ENCODE measurements around the gene SLC1A5.
A peak's percentile ranks its signal among the peaks of the same experiment; 100 is the strongest.

Gene SLC1A5

DNA sequence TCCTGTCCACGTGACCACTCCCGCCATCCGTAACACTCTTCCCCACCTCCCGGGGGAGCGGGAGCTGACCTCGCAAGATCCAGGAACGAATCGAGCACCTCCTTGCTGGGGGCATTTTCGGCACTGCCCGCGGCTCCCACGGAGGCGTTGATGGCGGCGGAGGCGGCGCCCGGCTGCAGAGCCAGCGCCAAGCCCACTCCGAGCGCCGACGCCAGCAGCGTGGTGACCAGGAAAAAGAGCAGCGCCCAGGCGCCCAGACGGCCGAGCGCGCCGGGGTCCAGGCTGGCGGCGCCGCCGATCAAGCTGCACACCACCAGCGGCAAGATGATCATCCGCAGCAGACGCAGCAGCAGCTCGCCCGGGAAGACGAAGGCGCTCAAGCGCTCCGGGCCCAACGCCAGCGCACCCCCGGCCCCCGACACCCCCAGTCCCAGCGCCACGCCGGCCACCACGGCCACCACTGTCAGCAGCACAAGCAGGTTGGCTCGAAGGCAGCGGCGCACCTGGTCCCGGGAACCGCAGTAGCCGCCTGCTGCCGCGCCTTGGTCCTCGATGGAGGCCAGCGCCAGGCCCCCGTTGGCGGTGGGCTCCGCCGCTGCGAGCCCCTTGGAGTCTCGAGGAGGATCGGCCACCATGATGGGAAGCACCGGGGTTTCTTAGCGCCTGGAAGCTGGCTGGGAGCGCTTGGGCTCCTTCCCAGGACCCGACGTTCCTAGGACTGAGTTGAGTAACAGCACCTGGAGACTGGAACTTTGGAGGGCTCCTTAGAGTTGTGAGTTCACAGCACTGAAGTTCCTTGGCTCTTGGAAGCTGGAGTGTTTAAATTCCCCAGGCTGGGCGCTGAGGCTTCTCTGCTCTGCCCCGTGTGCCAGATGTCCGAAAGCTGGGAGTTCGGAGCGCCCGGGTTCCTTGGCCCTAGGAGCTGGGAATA, 798 bp downstream of the SLC1A5 start (continued):
- TF ChIP-seq, protein P1, sequence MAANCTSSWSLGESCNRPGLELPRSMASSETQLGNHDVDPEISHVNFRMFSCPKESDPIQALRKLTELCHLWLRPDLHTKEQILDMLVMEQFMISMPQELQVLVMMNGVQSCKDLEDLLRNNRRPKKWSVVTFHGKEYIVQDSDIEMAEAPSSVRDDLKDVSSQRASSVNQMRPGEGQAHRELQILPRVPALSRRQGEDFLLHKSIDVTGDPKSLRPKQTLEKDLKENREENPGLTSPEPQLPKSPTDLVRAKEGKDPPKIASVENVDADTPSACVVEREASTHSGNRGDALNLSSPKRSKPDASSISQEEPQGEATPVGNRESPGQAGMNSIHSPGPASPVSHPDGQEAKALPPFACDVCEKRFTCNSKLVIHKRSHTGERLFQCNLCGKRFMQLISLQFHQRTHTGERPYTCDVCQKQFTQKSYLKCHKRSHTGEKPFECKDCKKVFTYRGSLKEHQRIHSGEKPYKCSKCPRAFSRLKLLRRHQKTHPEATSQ (tag by site-specific recombination; IDR thresholded peaks at IDR 0.05) = no peak
- TF ChIP-seq ZNF514 (tag by site-specific recombination; IDR thresholded peaks at IDR 0.05) = no peak
- no peak for TF ChIP-seq ZNF354C (tag by site-specific recombination; IDR thresholded peaks at IDR 0.05; ENCODE audit: borderline replicate concordance, low read depth)
- TF ChIP-seq ZNF530 (tag by site-specific recombination; IDR thresholded peaks at IDR 0.05; ENCODE audit: low read depth) = no peak
- TF ChIP-seq SP7 (tag by site-specific recombination; IDR thresholded peaks at IDR 0.05) = no peak; the same call in 1 of the 2 replicates
- TF ChIP-seq, protein P2, sequence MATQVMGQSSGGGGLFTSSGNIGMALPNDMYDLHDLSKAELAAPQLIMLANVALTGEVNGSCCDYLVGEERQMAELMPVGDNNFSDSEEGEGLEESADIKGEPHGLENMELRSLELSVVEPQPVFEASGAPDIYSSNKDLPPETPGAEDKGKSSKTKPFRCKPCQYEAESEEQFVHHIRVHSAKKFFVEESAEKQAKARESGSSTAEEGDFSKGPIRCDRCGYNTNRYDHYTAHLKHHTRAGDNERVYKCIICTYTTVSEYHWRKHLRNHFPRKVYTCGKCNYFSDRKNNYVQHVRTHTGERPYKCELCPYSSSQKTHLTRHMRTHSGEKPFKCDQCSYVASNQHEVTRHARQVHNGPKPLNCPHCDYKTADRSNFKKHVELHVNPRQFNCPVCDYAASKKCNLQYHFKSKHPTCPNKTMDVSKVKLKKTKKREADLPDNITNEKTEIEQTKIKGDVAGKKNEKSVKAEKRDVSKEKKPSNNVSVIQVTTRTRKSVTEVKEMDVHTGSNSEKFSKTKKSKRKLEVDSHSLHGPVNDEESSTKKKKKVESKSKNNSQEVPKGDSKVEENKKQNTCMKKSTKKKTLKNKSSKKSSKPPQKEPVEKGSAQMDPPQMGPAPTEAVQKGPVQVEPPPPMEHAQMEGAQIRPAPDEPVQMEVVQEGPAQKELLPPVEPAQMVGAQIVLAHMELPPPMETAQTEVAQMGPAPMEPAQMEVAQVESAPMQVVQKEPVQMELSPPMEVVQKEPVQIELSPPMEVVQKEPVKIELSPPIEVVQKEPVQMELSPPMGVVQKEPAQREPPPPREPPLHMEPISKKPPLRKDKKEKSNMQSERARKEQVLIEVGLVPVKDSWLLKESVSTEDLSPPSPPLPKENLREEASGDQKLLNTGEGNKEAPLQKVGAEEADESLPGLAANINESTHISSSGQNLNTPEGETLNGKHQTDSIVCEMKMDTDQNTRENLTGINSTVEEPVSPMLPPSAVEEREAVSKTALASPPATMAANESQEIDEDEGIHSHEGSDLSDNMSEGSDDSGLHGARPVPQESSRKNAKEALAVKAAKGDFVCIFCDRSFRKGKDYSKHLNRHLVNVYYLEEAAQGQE (tag by site-specific recombination; IDR thresholded peaks at IDR 0.05) = 0 out of 2 replicates have a peak, but pooled peaks have one; percentile 30
- TF ChIP-seq HOXC10 (CRISPR knock-in tag; IDR thresholded peaks at IDR 0.05) = no peak
- TF ChIP-seq, protein P3, sequence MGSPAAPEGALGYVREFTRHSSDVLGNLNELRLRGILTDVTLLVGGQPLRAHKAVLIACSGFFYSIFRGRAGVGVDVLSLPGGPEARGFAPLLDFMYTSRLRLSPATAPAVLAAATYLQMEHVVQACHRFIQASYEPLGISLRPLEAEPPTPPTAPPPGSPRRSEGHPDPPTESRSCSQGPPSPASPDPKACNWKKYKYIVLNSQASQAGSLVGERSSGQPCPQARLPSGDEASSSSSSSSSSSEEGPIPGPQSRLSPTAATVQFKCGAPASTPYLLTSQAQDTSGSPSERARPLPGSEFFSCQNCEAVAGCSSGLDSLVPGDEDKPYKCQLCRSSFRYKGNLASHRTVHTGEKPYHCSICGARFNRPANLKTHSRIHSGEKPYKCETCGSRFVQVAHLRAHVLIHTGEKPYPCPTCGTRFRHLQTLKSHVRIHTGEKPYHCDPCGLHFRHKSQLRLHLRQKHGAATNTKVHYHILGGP (tag by site-specific recombination; IDR thresholded peaks at IDR 0.05) = no peak
- no peak for TF ChIP-seq ZNF138 (tag by site-specific recombination; IDR thresholded peaks at IDR 0.05; ENCODE audit: borderline replicate concordance)
- TF ChIP-seq ZNF830 (tag by site-specific recombination; IDR thresholded peaks at IDR 0.05; ENCODE audit: low read depth) = no peak
- peak; percentile 52 for TF ChIP-seq ZNF660 (tag by site-specific recombination; IDR thresholded peaks at IDR 0.05)
- TF ChIP-seq, protein P4, sequence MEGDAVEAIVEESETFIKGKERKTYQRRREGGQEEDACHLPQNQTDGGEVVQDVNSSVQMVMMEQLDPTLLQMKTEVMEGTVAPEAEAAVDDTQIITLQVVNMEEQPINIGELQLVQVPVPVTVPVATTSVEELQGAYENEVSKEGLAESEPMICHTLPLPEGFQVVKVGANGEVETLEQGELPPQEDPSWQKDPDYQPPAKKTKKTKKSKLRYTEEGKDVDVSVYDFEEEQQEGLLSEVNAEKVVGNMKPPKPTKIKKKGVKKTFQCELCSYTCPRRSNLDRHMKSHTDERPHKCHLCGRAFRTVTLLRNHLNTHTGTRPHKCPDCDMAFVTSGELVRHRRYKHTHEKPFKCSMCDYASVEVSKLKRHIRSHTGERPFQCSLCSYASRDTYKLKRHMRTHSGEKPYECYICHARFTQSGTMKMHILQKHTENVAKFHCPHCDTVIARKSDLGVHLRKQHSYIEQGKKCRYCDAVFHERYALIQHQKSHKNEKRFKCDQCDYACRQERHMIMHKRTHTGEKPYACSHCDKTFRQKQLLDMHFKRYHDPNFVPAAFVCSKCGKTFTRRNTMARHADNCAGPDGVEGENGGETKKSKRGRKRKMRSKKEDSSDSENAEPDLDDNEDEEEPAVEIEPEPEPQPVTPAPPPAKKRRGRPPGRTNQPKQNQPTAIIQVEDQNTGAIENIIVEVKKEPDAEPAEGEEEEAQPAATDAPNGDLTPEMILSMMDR (tag by site-specific recombination; IDR thresholded peaks at IDR 0.05) = no peak; the same call in none of the 2 replicates
- TF ChIP-seq ZNF654 (tag by site-specific recombination; IDR thresholded peaks at IDR 0.05; ENCODE audit: low read depth) = no peak
- TF ChIP-seq ZNF48 (tag by site-specific recombination; IDR thresholded peaks at IDR 0.05) = no peak
- no peak for TF ChIP-seq ZNF585B (tag by site-specific recombination; IDR thresholded peaks at IDR 0.05)
- no peak for TF ChIP-seq ZNF23 (tag by site-specific recombination; IDR thresholded peaks at IDR 0.05; ENCODE audit: borderline replicate concordance)
- TF ChIP-seq ZNF214 (tag by site-specific recombination; IDR thresholded peaks at IDR 0.05; ENCODE audit: borderline replicate concordance) = no peak
- TF ChIP-seq ZNF112 (tag by site-specific recombination; IDR thresholded peaks at IDR 0.05) = no peak
- no peak for TF ChIP-seq ZNF175 (tag by site-specific recombination; IDR thresholded peaks at IDR 0.05)
- no peak for TF ChIP-seq ZNF555 (tag by site-specific recombination; conservative IDR thresholded peaks at IDR 0.05)
- TF ChIP-seq ZNF202 (tag by site-specific recombination; IDR thresholded peaks at IDR 0.05; ENCODE audit: borderline replicate concordance) = no peak
- TF ChIP-seq ZNF341 (tag by site-specific recombination; IDR thresholded peaks at IDR 0.05; ENCODE audit: low read depth) = peak; percentile 82
- TF ChIP-seq, protein P5, sequence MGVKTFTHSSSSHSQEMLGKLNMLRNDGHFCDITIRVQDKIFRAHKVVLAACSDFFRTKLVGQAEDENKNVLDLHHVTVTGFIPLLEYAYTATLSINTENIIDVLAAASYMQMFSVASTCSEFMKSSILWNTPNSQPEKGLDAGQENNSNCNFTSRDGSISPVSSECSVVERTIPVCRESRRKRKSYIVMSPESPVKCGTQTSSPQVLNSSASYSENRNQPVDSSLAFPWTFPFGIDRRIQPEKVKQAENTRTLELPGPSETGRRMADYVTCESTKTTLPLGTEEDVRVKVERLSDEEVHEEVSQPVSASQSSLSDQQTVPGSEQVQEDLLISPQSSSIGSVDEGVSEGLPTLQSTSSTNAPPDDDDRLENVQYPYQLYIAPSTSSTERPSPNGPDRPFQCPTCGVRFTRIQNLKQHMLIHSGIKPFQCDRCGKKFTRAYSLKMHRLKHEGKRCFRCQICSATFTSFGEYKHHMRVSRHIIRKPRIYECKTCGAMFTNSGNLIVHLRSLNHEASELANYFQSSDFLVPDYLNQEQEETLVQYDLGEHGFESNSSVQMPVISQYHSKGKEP (tag by site-specific recombination; IDR thresholded peaks at IDR 0.05) = no peak
- TF ChIP-seq ZBTB8A (tag by site-specific recombination; IDR thresholded peaks at IDR 0.05) = no peak
- TF ChIP-seq MEIS1 (CRISPR knock-in tag; IDR thresholded peaks at IDR 0.05; ENCODE audit: borderline replicate concordance) = no peak
- TF ChIP-seq, protein P6, sequence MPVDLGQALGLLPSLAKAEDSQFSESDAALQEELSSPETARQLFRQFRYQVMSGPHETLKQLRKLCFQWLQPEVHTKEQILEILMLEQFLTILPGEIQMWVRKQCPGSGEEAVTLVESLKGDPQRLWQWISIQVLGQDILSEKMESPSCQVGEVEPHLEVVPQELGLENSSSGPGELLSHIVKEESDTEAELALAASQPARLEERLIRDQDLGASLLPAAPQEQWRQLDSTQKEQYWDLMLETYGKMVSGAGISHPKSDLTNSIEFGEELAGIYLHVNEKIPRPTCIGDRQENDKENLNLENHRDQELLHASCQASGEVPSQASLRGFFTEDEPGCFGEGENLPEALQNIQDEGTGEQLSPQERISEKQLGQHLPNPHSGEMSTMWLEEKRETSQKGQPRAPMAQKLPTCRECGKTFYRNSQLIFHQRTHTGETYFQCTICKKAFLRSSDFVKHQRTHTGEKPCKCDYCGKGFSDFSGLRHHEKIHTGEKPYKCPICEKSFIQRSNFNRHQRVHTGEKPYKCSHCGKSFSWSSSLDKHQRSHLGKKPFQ (tag by site-specific recombination; IDR thresholded peaks at IDR 0.05) = no peak
- peak; percentile 49 for TF ChIP-seq KLF8 (tag by site-specific recombination; IDR thresholded peaks at IDR 0.05)
- no peak for TF ChIP-seq ZNF677 (tag by site-specific recombination; IDR thresholded peaks at IDR 0.05)

All from HEK293 (cell line).